Measurements from ENCODE around the gene CPSF4.

GRCh38 chr7:99448855-99449254 lies 10.1 kb downstream of the CPSF4 start:
- TF ChIP-seq EZH2 (IDR thresholded peaks at IDR 0.05) = no peak
- no peak for TF ChIP-seq CTCF (IDR thresholded peaks at IDR 0.05)
